Ectodermal cell (in vitro differentiated cells): ENCODE results near the gene SLC16A6.
"Not testable (repeated sequence)": the region's sequence is repeated elsewhere in the genome, so short reads cannot be mapped to it uniquely, and the experiment has no call there.

ENCODE experiments used
- H3K27ac ChIP-seq: 2 replicates; pipeline ENCODE4 v1.7.0; 2013; ENCODE audit warnings: mild to moderate bottlenecking, low read depth, low read length; ENCODE audit not compliant: insufficient read depth, poor library complexity, severe bottlenecking
- H3K27me3 ChIP-seq: 2 replicates; pipeline ENCODE4 v1.7.0; 2013; ENCODE audit warnings: mild to moderate bottlenecking, low read length; ENCODE audit not compliant: insufficient read depth, control insufficient read depth, poor library complexity, severe bottlenecking
- H3K36me3 ChIP-seq: one replicate; pipeline ENCODE4 v1.7.0; 2013; ENCODE audit warnings: low read length; ENCODE audit not compliant: control insufficient read depth, insufficient read depth
- H3K4me1 ChIP-seq: one replicate; pipeline ENCODE4 v1.7.0; 2013; ENCODE audit warnings: low read length; ENCODE audit not compliant: control insufficient read depth, insufficient read depth
- H3K4me3 ChIP-seq: 2 replicates; pipeline ENCODE4 v1.7.0; 2013; ENCODE audit warnings: low read depth, low read length, control low read depth; ENCODE audit not compliant: insufficient read depth
- H3K9me3 ChIP-seq: 2 replicates; pipeline ENCODE4 v1.7.0; 2013; ENCODE audit warnings: mild to moderate bottlenecking, low read length, moderate library complexity; ENCODE audit not compliant: control insufficient read depth
- WGBS, 2 experiments: methylation state at CpG; one replicate each; pipeline ENCODE4 v1.1.7; 2013; ENCODE audit warnings: missing lambda C conversion rate in 2 of 2; 5-methylcytosine and 5-hydroxymethylcytosine counted together

Gene SLC16A6

DNA sequence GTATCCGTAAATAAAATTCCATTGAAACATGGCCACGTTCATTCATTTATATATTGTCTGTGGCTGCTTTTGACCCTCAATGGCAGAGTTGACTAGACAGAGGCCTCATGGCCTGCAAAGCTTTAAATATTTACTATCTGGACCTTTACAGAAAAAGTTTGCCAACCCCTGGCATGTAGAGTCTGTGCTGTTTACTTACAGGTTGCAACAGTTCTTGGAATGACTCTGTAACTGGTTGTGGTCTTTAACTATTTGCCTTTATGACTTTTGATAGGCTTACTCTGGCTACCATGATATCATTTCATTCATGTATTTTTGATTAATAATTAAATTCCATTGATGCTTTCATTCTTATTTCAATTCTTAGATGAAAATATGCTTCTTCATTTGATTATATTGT, 25.1 kb downstream of the SLC16A6 start:
- H3K4me3 ChIP-seq, H3K4me1 ChIP-seq, H3K27ac ChIP-seq, H3K9me3 ChIP-seq, H3K27me3 ChIP-seq, H3K36me3 ChIP-seq: not testable (repeated sequence)
- WGBS, 2 experiments, result 98 to 100% methylated on average over 2 of the region's 2 CpGs

DNA sequence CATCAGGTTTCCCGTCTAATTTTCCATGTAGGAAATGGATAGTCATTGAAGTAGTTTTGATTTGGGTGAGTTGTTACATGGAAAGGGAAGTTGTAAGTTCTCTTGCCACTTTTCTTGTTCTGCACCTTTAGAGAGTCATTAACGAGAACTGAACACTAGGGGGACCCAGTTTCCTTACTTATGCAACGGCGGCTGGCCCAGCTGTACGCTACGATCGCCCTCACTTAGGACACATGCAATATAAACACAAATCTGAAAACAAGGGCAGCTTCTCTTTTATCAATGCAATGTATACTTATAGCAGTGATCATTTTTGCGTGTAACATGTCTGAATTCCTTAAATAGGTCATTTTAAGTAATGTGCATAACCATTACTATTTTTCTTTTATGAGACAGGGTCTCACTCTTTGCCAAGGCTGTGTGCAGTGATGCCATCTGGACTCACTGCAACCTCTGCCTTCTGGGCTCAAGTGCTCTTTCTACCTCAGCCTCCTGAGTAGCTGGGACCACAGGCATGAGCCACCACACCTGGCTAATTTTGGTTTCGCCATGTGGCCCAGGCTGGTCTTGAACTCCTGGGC, 27.7 kb downstream of the SLC16A6 start:
- H3K27me3 ChIP-seq, H3K4me3 ChIP-seq, H3K9me3 ChIP-seq, H3K36me3 ChIP-seq, H3K27ac ChIP-seq, H3K4me1 ChIP-seq: not testable (repeated sequence)
- 16 to 20% methylated on average over 6 to 8 of the region's 9 CpGs for WGBS, 2 experiments

DNA sequence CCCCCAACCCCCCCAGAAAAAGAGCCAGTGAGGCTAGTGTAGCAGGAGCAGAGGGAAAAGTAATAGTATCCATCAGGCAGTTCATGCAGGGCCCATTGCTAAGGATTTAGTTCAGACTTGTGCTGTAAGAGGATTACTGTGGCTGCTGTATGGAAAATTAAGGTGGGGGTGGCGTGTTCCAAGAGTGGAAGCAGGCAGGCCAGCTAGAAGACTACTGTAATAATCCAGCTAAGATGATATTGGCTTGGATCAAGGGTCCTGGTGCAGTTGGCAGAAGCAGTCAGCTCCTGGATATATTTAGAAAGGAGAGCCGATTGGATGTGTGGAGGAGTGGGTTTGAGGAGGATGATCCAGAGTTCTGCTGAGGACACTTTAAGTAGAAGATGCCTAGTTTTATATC, 28.5 kb downstream of the SLC16A6 start:
- H3K9me3 ChIP-seq, H3K4me3 ChIP-seq, H3K27ac ChIP-seq, H3K27me3 ChIP-seq, H3K4me1 ChIP-seq, H3K36me3 ChIP-seq: not testable (repeated sequence)
- WGBS, 2 experiments, result 88 to 91% methylated on average over 2 of the region's 2 CpGs

GRCh38 chr17:68260051-68260762, 30.7 kb downstream of the SLC16A6 start:
- Histone ChIP-seq H3K4me1 (no peaks in the 10 kb centered on the region), H3K27ac (no peak overlapping the region), H3K9me3 (no peaks in the 10 kb centered on the region), H3K27me3 (peaks cover 4% of the 10 kb centered on the region), H3K36me3 (no peaks in the 10 kb centered on the region), H3K4me3 (no peak overlapping the region)
- WGBS, 2 experiments, result 91 to 96% methylated on average over 9 of the region's 9 CpGs

DNA sequence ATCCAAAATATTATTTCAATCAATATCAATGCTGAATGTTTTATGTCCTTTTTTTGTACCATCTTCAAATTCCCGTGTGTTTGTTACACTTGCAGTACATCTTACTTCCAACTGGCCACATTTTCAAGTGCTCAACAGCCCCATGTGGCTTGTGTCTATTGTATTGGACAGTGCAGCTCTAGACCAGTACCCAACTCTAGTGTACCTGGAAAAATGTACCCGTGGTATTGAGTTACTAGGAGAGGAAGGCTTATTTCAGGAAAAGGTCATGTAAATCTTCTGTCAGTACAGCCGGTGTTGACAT, 31.3 kb downstream of the SLC16A6 start:
- not testable (repeated sequence) for H3K27me3 ChIP-seq, H3K4me3 ChIP-seq, H3K27ac ChIP-seq, H3K9me3 ChIP-seq, H3K4me1 ChIP-seq, H3K36me3 ChIP-seq
- WGBS, 2 experiments, result 84 to 88% methylated on average over 1 of the region's 3 CpGs

DNA sequence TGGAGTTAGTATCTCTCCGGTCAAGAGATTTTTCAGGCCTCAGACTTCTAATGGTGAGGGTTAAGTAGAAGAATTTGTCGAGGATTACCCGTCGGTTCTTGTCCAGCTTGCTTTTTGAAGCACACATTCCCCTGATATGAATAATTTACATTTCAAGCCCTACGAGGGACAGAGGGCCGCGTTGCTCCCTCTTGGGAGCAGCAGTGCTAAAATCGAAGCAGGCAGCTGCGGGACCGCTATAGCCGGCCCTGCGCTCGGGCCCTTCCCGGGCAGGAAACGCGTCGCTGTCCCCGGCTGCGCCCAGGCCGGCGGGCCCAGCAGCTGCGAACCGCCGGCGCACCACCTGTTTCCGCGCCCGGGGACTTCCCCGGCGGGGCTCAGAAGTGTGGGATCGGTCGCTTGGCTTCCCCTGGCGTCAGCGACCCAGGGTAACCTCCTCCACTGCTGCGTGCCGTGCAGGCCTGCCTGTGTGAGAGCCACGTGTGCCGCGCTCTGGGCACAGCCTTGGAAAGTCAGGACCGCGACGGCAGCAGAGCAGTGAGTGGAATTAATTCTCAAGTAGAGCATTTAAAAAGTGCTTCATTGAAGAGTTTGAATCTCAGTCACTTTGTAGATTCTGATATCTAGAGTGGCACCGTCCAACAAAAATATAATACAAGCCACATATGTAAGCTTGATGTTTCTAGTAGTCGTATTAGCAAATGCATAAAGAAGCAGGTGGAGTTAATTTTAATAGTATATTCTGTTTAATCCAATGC, 31.9 kb downstream of the SLC16A6 start:
- H3K27ac ChIP-seq, H3K36me3 ChIP-seq, H3K4me3 ChIP-seq, H3K4me1 ChIP-seq, H3K27me3 ChIP-seq, H3K9me3 ChIP-seq: not testable (repeated sequence)
- 9 to 11% methylated on average over 34 to 35 of the region's 44 CpGs for WGBS, 2 experiments

DNA sequence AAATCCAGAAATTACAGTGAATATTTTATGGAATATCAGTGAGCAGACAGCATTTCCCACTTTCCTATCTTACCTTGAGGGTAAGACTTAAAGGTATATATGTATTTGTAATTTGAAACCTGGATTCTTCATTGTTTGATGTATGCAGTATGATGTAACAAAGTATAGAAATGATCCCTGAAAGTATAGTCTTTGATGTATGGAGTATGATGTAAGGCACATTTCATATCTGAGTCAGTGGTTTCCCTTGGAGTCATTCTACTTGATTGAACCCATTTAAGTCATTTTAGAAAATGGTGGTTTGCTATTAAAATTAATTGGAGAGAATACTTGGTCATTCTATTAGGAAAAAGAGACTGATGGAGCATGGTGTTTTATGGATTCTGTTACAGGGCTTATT, 33.0 kb downstream of the SLC16A6 start:
- Histone ChIP-seq H3K4me1 (no peaks in the 10 kb centered on the region), H3K36me3 (no peaks in the 10 kb centered on the region), H3K9me3 (no peaks in the 10 kb centered on the region), H3K27me3 (peaks cover 4% of the 10 kb centered on the region), H3K4me3 (no peak overlapping the region), H3K27ac (no peak overlapping the region)

DNA sequence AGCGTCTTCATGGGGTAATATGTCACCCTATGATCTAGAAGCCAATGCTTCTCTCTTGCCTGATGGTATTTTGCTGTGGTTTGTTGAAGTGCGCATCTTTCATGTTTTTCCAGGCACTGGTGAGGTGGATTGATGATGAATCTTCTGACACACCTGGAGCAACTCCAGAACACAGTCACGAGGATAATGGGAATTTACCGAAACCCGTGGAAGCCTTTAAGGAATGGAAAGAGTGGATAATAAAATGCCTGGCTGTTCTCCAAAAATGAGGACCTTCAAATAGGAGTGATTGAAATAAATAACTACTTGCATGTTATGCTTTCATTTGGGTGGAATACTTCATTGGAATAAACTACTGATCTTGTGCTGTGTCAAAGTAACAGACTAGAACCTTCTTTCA, 34.2 kb downstream of the SLC16A6 start:
- H3K27ac ChIP-seq, H3K4me3 ChIP-seq, H3K4me1 ChIP-seq, H3K27me3 ChIP-seq, H3K9me3 ChIP-seq, H3K36me3 ChIP-seq: not testable (repeated sequence)
- WGBS, 2 experiments, result 93 to 97% methylated on average over 4 of the region's 5 CpGs

- no peak overlapping the region for H3K27ac ChIP-seq
- H3K4me3 ChIP-seq, result no peak overlapping the region
- no peaks in the 10 kb centered on the region for H3K4me1 ChIP-seq
- 92 to 97% methylated on average over 4 of the region's 5 CpGs for WGBS, 2 experiments
- no peaks in the 10 kb centered on the region for H3K9me3 ChIP-seq
- no peaks in the 10 kb centered on the region for H3K36me3 ChIP-seq
- peaks cover 4% of the 10 kb centered on the region for H3K27me3 ChIP-seq
These were observed 35.0 kb downstream of the SLC16A6 start for GRCh38 chr17:68255731-68256538.

DNA sequence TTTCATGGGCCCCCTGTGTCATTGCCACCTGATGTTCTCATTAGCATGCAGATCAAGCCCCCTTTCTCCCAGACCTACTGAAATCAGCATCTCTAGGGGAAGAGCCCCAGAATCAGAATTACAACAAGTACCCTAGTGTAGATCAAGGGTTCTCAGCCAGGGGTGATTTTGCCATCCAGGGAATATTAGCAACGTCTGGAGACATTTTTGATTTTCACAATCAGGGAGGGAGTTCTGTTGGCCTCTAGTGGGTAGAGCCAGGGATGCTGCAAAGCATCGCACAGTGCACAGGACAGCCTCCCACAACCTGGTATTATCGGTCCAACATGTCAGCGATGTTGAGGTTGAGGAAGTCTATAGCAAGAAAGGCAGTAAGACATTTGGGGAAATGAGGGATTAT, 35.8 kb downstream of the SLC16A6 start:
- WGBS, 2 experiments, result 88 to 94% methylated on average over 4 of the region's 4 CpGs
- Histone ChIP-seq H3K27me3 (peaks cover 4% of the 10 kb centered on the region), H3K4me3 (no peak overlapping the region), H3K36me3 (peaks cover 4% of the 10 kb centered on the region), H3K4me1 (no peaks in the 10 kb centered on the region), H3K9me3 (no peaks in the 10 kb centered on the region), H3K27ac (no peak overlapping the region)
